ENCODE measurements around the gene PPM1D.

DNA sequence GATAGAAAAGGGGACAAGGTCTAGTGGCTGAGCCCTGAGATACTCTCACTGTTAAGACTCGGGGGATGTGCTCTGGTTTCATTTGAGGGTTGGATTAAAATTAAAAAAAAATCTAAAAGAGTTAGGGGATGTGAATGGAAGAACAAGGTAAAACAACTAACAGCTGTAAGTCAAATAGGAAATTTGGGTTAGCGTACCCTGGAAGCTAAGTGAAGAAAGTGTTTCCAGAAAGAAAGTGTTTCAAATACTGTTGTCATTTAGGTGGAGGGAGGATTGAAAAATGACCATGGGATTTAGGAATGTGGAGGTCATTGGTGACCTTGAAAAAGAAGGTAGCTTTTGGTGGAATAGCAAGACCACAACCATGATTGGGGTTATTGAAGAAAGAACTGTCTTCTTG lies 37.7 kb downstream of the PPM1D start:
- TF ChIP-seq CTCF (conservative IDR thresholded peaks at IDR 0.05 in 1 of 2, IDR thresholded peaks at IDR 0.05 in 1 of 2; ENCODE audit: extremely low read depth in 1 of 2, insufficient read depth in 1 of 2, low read depth in 1 of 2, low read length in 2 of 2): no peak
- TF ChIP-seq EZH2 (IDR thresholded peaks at IDR 0.05; ENCODE audit: borderline replicate concordance, low read length): no peak
